ENCODE results near the gene SCIN. TPM values are rescaled to one million over a fixed set of nuclear protein-coding genes. Genes with fewer than 3 reads are reported as not detected.
"Not testable (repeated sequence)": the region's sequence is repeated elsewhere in the genome, so short reads cannot be mapped to it uniquely, and the experiment has no call there.

The SCIN gene
- polyA plus RNA-seq (2012; ENCODE audit: insufficient read depth, insufficient read length): not detected

DNA sequence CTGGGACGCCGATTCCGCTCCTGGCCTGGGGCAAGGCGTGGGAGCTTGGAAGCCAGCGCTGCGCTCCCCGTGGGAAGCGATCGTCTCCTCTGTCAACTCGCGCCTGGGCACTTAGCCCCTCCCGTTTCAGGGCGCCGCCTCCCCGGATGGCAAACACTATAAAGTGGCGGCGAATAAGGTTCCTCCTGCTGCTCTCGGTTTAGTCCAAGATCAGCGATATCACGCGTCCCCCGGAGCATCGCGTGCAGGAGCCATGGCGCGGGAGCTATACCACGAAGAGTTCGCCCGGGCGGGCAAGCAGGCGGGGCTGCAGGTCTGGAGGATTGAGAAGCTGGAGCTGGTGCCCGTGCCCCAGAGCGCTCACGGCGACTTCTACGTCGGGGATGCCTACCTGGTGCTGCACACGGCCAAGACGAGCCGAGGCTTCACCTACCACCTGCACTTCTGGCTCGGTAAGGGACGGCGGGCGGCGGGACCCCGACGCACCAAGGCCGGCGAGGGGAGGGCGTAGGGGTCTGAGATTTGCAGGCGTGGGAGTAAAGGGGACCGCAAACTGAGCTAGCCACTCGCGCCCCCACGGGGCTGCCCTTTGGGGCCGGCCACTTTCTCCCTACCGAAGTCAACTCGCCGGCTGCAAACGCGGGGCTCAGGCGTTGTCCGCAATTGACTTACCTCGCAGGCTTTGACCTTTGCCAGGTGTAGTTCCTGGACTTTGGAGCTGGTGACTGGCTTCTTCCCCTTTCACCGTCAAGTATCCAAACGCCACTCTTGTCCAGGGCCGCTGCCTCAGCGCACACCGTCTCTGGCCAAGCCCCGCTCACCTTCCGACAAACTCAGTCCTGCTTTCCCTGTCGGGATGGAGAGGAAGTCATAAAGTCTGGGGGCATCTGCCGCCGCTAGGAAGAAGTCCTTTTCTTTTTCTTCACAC, at the start of gene SCIN:
Gene SCIN, plus strand, starts transcription at position 187 of the 928 bp plus-strand sequence. Its CDS starts 67 bp downstream, at position 254.
- H3K4me3 ChIP-seq (ENCODE audit: low read length): no peak within 1 kb of the TSS
- DNase-seq (ENCODE audit: low read depth, low spot score): no peak

- H3K4me3 ChIP-seq (ENCODE audit: low read length): no peak overlapping the region
- DNase-seq (ENCODE audit: low read depth, low spot score): peak; percentile 41
Observed at GRCh38 chr7:12524794-12525386, 45.6 kb upstream of the SCIN start.

DNA sequence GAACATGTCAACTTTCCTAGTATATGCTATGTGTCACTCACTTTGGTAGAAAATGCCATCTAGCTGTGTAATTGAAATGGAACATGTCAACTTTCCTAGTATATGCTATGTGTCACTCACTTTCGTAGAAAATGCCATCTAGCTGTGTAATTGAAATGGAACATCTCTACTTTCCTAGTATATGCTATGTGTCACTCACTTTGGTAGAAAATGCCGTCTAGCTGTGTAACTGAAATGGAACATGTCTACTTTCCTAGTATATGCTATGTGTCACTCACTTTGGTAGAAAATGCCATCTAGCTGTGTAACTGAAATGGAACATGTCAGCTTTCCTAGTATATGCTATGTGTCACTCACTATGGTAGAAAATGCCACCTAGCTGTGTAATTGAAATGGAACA, 43.8 kb upstream of the SCIN start:
- DNase-seq (ENCODE audit: low read depth, low spot score): peak; percentile 16
- not testable (repeated sequence) for H3K4me3 ChIP-seq (ENCODE audit: low read length)

DNA sequence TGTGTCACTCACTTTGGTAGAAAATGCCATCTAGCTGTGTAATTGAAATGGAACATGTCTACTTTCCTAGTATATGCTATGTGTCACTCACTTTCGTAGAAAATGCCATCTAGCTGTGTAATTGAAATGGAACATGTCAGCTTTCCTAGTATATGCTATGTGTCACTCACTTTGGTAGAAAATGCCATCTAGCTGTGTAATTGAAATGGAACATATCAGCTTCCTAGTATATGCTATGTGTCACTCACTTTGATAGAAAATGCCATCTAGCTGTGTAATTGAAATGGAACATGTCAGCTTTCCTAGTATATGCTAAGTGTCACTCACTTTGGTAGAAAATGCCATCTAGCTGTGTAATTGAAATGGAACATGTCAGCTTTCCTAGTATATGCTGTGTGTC, 42.9 kb upstream of the SCIN start:
- not testable (repeated sequence) for H3K4me3 ChIP-seq (ENCODE audit: low read length); DNase-seq (ENCODE audit: low read depth, low spot score)

- H3K4me3 ChIP-seq (ENCODE audit: low read length): no peak overlapping the region
- DNase-seq (ENCODE audit: low read depth, low spot score): no peak
Observed at GRCh38 chr7:12529971-12530710, 40.4 kb upstream of the SCIN start.

GRCh38 chr7:12531784-12532183, 38.7 kb upstream of the SCIN start:
- no peak for DNase-seq (ENCODE audit: low read depth, low spot score)
- H3K4me3 ChIP-seq (ENCODE audit: low read length): no peak overlapping the region

DNA sequence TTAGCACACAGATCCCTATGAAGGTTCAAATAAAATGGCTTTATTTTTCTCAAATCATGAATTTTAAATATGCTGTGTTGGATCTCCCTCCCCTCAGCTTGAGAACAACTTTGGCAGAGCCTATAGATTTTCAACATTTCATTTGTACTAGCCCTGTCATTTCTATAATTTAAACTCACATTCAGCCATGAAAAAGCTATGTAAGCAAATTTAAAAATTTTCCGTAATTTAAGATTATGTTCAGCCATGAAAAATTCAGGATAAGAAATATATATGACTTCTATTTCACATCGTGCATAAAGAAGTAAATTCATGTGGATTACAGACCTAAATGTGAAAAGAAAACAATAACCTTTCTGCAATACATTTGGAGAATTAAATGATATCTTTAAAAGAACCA, 36.5 kb upstream of the SCIN start:
- no peak for DNase-seq (ENCODE audit: low read depth, low spot score)
- H3K4me3 ChIP-seq (ENCODE audit: low read length): no peak overlapping the region

DNA sequence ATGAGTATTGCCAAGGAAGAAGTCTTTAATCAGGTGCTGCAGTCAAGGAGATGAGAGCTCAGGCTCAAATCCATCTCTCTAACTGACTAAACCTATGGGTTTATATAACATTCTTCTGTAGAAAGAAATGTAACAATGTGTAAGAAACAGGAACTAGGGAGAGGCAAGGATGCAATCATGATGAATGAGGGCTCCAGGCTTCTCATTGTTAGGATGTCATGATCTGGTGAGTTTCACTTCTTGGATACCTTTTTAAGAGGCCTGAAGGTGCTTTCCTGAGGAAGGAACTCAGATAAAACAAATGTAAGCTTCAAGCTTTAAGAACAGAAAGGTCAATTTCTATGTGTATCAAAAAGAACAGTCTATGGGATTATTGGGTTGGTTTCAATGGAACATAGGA, 30.8 kb upstream of the SCIN start:
- H3K4me3 ChIP-seq (ENCODE audit: low read length): no peak overlapping the region
- no peak for DNase-seq (ENCODE audit: low read depth, low spot score)

GRCh38 chr7:12540850-12541249, 29.7 kb upstream of the SCIN start:
- no peak for DNase-seq (ENCODE audit: low read depth, low spot score)

GRCh38 chr7:12543586-12543985, 26.9 kb upstream of the SCIN start:
- no peak overlapping the region for H3K4me3 ChIP-seq (ENCODE audit: low read length)
- no peak for DNase-seq (ENCODE audit: low read depth, low spot score)

More at GRCh38 chr7:12540850-12541249, 29.7 kb upstream of the SCIN start:
- no peak overlapping the region for H3K4me3 ChIP-seq (ENCODE audit: low read length)

DNA sequence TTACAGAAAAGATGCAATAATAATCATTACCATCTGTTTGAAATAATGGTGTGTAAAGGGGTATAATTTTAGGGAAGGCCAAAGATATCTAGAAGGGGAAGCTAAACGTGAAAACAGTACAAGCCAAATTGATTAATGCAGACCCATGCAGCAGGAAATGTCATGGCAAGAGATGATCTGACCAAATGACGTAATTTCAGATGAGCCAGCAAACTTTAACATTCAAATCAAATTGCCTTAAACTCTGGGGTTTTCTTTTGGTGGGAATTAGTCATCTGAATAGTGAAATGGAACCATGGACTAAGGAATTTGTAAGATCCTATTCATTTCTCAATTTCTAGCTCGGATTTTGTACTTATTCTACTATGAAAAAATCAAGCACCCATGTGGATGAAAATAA, 21.4 kb upstream of the SCIN start:
- no peak for DNase-seq (ENCODE audit: low read depth, low spot score)
- no peak overlapping the region for H3K4me3 ChIP-seq (ENCODE audit: low read length)

- no peak for DNase-seq (ENCODE audit: low read depth, low spot score)
- H3K4me3 ChIP-seq (ENCODE audit: low read length): no peak overlapping the region
Observed at GRCh38 chr7:12550956-12551355, 19.6 kb upstream of the SCIN start.

GRCh38 chr7:12552876-12553275, 17.6 kb upstream of the SCIN start:
- DNase-seq (ENCODE audit: low read depth, low spot score): no peak
- H3K4me3 ChIP-seq (ENCODE audit: low read length): no peak overlapping the region

DNA sequence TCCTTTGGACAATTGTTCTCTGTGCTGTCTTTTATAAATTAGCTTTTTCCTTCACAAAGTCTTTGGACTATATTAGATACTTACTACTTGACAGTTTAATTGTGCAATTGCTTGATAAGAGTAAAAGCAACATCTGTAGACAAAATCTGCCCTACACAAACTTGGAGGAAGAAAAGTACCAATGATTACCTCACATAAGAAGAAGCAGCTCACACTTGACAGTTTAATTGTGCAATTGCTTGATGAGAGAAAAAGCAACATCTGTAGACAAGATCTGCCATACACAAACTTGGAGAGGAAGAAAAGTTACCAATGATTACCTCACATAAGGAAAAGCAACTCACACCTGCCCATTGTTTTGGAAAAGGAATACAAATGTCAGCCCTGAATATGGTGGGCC, 17.1 kb upstream of the SCIN start:
- DNase-seq (ENCODE audit: low read depth, low spot score): no peak
- H3K4me3 ChIP-seq (ENCODE audit: low read length): no peak overlapping the region

DNA sequence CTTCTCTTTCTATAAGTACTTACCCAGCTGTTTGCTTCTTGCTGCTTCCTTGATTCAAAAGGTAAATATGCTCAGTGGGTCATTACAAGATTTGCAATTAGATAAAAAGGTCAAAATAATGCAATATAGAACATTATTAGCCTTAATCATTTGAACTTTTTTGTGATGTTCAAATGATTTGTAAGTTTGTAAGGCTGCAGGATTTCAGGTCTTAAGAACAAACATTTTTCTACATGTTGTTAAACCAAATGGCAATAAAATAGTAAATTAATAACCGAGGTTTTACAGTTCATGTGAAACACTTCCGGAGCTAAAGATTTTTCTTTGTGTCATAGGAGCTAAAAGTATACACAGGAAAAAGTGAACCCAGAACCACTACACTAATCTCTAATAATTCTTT, 16.2 kb upstream of the SCIN start:
- H3K4me3 ChIP-seq (ENCODE audit: low read length): no peak overlapping the region
- DNase-seq (ENCODE audit: low read depth, low spot score): no peak

DNA sequence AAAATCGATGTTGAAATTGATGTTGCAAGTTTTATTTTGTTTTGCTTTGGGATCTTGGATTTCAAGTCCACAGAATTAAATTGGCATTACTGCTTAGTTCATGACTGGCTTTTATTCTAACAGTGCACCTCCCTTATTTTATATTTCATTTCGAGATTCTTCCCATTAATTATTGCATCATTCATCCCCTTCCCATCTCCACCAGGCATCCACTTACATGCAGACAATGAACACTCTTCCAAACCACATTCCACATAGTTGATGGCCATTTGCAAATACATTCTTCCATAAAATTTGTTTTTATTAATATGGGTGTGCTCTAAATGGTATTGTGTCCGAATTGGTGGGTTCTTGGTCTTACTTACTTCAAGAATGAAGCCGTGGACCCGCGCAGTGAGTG, 15.6 kb upstream of the SCIN start:
- no peak for DNase-seq (ENCODE audit: low read depth, low spot score)
- H3K4me3 ChIP-seq (ENCODE audit: low read length): no peak overlapping the region

DNA sequence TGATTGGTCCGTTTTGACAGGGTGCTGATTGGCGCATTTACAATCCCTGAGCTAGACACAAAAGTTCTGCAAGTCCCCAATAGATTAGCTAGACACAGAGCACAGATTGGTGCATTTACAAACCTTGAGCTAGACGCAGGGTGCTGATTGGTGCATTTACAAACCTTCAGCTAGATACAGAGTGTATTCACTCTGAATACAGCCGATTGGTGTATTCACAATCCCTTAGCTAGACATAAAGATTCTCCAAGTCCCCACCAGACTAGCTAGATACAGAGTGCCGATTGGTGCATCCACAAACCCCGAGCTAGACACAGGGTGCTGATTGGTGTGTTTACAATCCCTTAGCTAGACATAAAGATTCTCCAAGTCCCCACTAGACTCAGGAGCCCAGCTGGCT, 14.8 kb upstream of the SCIN start:
- DNase-seq (ENCODE audit: low read depth, low spot score); H3K4me3 ChIP-seq (ENCODE audit: low read length): not testable (repeated sequence)

- DNase-seq (ENCODE audit: low read depth, low spot score); H3K4me3 ChIP-seq (ENCODE audit: low read length): not testable (repeated sequence)
Observed at GRCh38 chr7:12556139-12556792, 14.3 kb upstream of the SCIN start.

- no peak for DNase-seq (ENCODE audit: low read depth, low spot score)
- H3K4me3 ChIP-seq (ENCODE audit: low read length): no peak overlapping the region
Observed at GRCh38 chr7:12557282-12557681, 13.2 kb upstream of the SCIN start.
